ENCODE measurements around the gene CCDC179.

CCDC179 gene

GRCh38 chr11:22797047-22797446 is 63.2 kb downstream of the CCDC179 start:
- ChIA-PET POLR2A (no interaction called here), CTCF (interaction anchor here (1.2 to 2.2 kb wide), 2 partner anchors 9 to 58 kb away, joined by 3 to 8 read pairs; no protein-coding TSS in a partner anchor)
- DNase-seq, result no peak
- Histone ChIP-seq H3K4me1 (ENCODE audit: control extremely low read depth in 1 of 4, control insufficient read depth in 4 of 4, insufficient read depth in 4 of 4, low read length in 3 of 4) (peaks cover 0 to 3% (median 0%) of the 10 kb centered on the region in 4 experiments), H3K9me3 (ENCODE audit: control extremely low read depth in 1 of 5, control insufficient read depth in 4 of 5, insufficient read depth in 2 of 5, low read depth in 1 of 5, low read length in 4 of 5) (no peaks in the 10 kb centered on the region), H3K36me3 (ENCODE audit: control insufficient read depth in 4 of 4, insufficient read depth in 4 of 4, low read length in 3 of 4) (no peaks in the 10 kb centered on the region), H3K27ac (ENCODE audit: insufficient read depth in 1 of 2, low read depth in 1 of 2, low read length in 2 of 2, poor library complexity in 1 of 2, severe bottlenecking in 2 of 2) (no peak overlapping the region), H3K27me3 (replicated peaks in 2 of 5; ENCODE audit: control insufficient read depth in 4 of 5, insufficient read depth in 5 of 5, low read length in 4 of 5) (peaks cover 0 to 2% (median 0%) of the 10 kb centered on the region in 5 experiments), H3K4me3 (ENCODE audit: control insufficient read depth in 1 of 7, extremely low read depth in 1 of 7, insufficient read depth in 4 of 7, low read depth in 2 of 7, low read length in 6 of 7) (no peak overlapping the region)
- 96% methylated on average over 3 of the region's 3 CpGs for WGBS (ENCODE audit: insufficient coverage)
